Measurements from ENCODE around the gene RP2.

Gene RP2

DNA sequence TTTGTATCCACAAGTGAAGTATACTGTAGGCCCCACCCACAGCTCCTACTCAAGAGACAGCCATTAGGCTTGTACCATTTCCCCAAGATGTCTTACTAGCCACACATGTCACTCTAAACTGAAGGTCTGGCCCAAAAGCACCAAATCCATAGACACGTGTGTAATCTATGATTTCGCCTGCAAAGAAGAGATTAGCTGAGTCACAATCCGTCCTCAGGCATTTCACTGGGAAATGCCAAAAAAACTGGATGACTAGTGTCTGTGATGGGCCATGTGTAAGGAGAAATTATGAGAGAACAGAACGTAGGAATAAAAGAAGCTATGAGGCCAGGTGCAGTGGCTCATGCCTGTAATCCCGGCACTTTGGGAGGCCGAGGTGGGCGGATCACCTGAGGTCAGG is 21.9 kb upstream of the RP2 start:
- Histone ChIP-seq H3K79me2 (ENCODE audit: control insufficient read depth, insufficient read depth, low read length, unreplicated experiment) (no peaks in the 10 kb centered on the region), H3K36me3 (ENCODE audit: insufficient read depth, low read length) (no peaks in the 10 kb centered on the region), H3K4me1 (ENCODE audit: control insufficient read depth, insufficient read depth, low read length, unreplicated experiment) (no peaks in the 10 kb centered on the region), H3K27ac (ENCODE audit: low read depth, low read length) (no peak overlapping the region), H3K4me3 (ENCODE audit: low read depth, low read length) (no peak overlapping the region), H3K27me3 (ENCODE audit: insufficient read depth, low read length) (no peaks in the 10 kb centered on the region), H2AFZ (ENCODE audit: low read length, unreplicated experiment) (no peak overlapping the region)

DNA sequence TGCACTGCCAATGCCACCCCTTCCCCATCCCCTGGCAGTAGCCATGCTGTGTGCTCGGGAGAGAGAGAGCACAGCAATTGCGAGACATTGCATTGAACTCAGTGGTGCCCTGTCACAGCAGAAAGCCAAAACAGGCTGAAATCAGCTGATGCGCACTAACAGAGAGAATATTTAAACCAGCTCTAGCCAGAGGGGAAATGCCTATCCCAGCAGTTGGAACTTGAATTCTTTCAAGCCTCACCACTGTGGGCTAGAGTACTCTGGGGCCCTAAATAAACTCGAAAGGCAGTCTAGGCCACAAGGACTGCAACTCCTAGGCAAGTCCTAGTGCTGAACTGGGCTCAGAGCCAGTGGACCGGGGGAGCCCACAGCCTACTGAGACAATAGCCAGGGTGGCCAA is 17.7 kb upstream of the RP2 start:
- H3K27me3 ChIP-seq (ENCODE audit: insufficient read depth, low read length), result no peaks in the 10 kb centered on the region
- no peaks in the 10 kb centered on the region for H3K4me1 ChIP-seq (ENCODE audit: control insufficient read depth, insufficient read depth, low read length, unreplicated experiment)
- no peaks in the 10 kb centered on the region for H3K36me3 ChIP-seq (ENCODE audit: insufficient read depth, low read length)
- no peak overlapping the region for H3K4me3 ChIP-seq (ENCODE audit: low read depth, low read length)
- no peaks in the 10 kb centered on the region for H3K79me2 ChIP-seq (ENCODE audit: control insufficient read depth, insufficient read depth, low read length, unreplicated experiment)
- H3K27ac ChIP-seq (ENCODE audit: low read depth, low read length), result no peak overlapping the region
- H2AFZ ChIP-seq (ENCODE audit: low read length, unreplicated experiment), result no peak overlapping the region

DNA sequence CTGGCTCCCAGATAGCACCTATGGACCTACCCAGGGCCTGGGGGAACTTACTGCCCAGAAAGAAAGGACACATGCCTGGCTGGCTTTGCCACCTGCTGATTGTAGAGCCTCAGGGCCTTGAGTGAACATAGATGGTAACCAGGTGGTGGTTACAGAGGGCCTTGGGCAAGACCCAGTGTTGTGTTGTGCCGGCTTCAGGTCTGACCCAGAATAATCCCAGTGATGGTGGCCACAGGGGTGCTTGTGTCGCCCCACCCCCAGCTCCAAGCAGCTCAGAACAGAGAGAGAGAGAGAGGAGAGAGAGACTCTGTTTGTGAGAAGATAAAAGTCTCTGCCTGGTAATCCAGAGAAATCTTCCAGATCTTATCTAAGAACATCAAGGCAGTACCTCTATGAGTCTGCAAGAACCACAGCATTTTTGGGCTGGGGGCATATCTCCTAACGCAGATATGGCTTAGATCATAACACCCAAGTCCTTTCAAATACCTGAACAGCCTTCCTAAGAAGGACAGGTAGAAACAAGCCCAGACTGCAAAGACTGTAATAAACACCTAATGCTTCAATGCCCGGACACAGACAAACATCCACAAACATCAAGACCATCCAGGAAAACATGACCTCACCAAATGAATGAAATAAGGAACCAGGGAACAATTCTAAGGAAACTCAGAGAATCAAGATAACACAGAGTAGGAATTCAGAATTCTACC is 16.3 kb upstream of the RP2 start:
- Histone ChIP-seq H3K36me3 (ENCODE audit: insufficient read depth, low read length) (no peaks in the 10 kb centered on the region), H3K4me1 (ENCODE audit: control insufficient read depth, insufficient read depth, low read length, unreplicated experiment) (no peaks in the 10 kb centered on the region), H3K79me2 (ENCODE audit: control insufficient read depth, insufficient read depth, low read length, unreplicated experiment) (no peaks in the 10 kb centered on the region)

DNA sequence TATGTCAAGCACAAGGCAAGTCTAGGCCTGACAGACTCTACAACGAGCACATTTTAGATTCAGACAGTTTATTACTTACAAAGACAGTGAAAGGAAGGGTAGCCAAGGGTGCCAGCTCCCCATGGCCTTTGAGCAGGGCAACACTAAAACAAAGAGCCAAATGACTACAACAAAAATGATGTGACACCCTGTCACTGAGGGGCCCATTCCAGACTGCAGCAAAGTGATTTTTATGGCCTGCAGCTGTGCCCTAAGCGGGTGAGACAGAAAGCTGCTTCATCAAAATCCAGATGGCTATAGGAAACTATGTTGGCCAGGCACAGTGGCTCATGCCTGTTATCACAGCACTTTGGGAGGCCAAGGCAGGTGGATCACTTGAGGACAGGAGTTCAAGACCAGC is 13.4 kb upstream of the RP2 start:
- Histone ChIP-seq H3K36me3 (ENCODE audit: insufficient read depth, low read length) (no peaks in the 10 kb centered on the region), H3K4me3 (ENCODE audit: low read depth, low read length) (no peak overlapping the region), H3K79me2 (ENCODE audit: control insufficient read depth, insufficient read depth, low read length, unreplicated experiment) (no peaks in the 10 kb centered on the region), H2AFZ (ENCODE audit: low read length, unreplicated experiment) (no peak overlapping the region), H3K4me1 (ENCODE audit: control insufficient read depth, insufficient read depth, low read length, unreplicated experiment) (no peaks in the 10 kb centered on the region), H3K27ac (ENCODE audit: low read depth, low read length) (no peak overlapping the region), H3K27me3 (ENCODE audit: insufficient read depth, low read length) (no peaks in the 10 kb centered on the region)

More for the DNA sequence above, 16.3 kb upstream of the RP2 start:
- Histone ChIP-seq H3K27ac (ENCODE audit: low read depth, low read length) (no peak overlapping the region), H3K27me3 (ENCODE audit: insufficient read depth, low read length) (no peaks in the 10 kb centered on the region), H2AFZ (ENCODE audit: low read length, unreplicated experiment) (no peak overlapping the region), H3K4me3 (ENCODE audit: low read depth, low read length) (no peak overlapping the region)

DNA sequence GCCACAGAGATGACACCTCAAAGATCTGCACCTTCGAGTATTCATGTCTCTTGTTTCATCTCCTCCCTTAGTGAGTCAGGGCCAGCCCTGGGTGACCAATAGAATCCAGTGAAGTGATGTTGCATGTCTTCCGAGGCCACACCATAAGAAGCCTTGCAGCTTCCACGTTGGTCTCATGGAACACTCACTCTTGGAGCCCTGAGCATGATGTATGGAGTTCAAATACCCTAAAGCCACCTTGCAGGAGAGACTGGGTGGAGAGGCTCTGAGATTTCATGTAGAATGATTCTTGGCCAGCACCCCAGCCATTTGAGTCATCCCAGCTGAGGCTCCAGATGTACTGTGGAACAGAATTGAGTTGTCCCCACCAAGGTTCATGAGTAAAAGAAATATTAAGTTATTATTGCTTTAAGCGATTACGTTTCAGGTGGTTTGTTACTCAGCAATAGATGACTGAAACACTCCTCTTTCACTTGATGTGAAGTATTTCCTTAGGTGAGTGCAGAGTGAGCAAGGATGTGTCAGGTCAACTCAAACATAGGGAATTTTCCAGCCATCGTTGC is 5.0 kb upstream of the RP2 start:
- Histone ChIP-seq H3K27me3 (ENCODE audit: insufficient read depth, low read length) (no peaks in the 10 kb centered on the region), H3K4me1 (ENCODE audit: control insufficient read depth, insufficient read depth, low read length, unreplicated experiment) (no peaks in the 10 kb centered on the region), H2AFZ (ENCODE audit: low read length, unreplicated experiment) (no peak overlapping the region), H3K36me3 (ENCODE audit: insufficient read depth, low read length) (no peaks in the 10 kb centered on the region), H3K4me3 (ENCODE audit: low read depth, low read length) (no peak overlapping the region), H3K79me2 (ENCODE audit: control insufficient read depth, insufficient read depth, low read length, unreplicated experiment) (no peaks in the 10 kb centered on the region), H3K27ac (ENCODE audit: low read depth, low read length) (no peak overlapping the region)

DNA sequence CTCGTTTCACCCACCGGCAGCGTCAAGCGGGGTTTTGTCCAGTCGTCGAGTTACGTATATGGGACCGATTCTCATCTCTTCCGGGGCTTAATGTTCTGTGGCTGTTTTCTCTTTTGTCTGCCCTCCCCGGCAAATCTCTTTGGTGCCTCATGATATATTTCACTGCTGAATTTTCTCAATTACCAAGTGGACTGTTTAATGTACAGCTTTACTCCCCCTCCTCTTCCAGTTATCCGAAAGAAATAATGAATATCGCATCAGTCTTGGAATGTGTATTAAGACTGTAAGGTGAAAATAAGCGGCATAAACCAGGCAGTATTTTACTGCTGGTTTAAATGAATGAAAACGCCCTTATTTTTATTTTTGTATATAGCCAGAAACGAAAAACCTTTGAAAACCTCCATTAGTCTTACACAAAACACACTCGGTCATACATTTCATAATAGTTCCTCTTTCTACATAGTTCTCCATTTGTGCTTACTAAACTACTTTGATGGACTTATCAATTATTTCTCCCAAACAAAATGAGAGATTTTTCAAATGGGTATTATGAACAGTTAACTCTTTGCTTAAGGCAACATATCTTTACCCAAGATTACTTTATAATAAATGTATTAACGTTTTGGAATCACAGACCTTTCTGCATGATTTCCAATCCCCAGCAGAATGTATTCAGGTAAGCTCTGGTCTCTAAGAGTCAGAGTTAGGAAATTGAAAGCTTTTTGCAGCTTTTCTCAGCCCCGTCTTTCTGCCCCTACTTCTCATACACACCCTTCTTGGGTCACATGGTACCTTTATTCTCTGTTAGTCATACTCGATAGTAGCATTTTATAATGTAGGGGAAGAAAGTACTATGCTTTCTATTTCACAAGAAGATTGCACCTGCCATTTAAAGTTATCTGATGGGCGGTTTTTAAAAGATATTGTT is 979 bp downstream of the RP2 start:
- peaks cover 46% of the 10 kb centered on the region for H3K79me2 ChIP-seq (ENCODE audit: control insufficient read depth, insufficient read depth, low read length, unreplicated experiment)

DNA sequence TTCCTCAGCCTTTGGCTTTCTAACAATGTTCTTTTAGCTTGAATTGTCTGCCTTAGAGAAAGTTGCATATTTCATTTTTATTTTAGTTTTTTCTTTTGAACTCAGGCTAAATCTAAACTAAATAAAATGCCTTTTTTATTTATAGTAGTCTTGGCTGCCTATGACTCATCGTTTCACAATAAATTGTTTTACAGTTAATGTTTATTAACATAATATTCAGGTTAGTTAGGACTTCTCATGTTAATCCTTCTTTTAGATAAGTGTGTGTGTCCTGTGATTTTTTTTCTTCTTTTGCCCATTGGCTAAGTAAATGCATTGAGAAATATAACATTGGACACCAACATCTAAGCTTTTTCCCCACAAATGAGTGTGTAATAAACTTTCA is 1.6 kb downstream of the RP2 start:
- Histone ChIP-seq H3K4me3 (ENCODE audit: low read depth, low read length) (peak overlapping the region; percentile 87), H3K27me3 (ENCODE audit: insufficient read depth, low read length) (no peaks in the 10 kb centered on the region), H3K36me3 (ENCODE audit: insufficient read depth, low read length) (no peaks in the 10 kb centered on the region), H3K4me1 (ENCODE audit: control insufficient read depth, insufficient read depth, low read length, unreplicated experiment) (peaks cover 21% of the 10 kb centered on the region), H3K79me2 (ENCODE audit: control insufficient read depth, insufficient read depth, low read length, unreplicated experiment) (peaks cover 51% of the 10 kb centered on the region), H2AFZ (ENCODE audit: low read length, unreplicated experiment) (no peak overlapping the region), H3K27ac (ENCODE audit: low read depth, low read length) (peak overlapping the region; percentile 84)

More for the DNA sequence above, 979 bp downstream of the RP2 start:
- H3K27me3 ChIP-seq (ENCODE audit: insufficient read depth, low read length), result no peaks in the 10 kb centered on the region
- H3K4me1 ChIP-seq (ENCODE audit: control insufficient read depth, insufficient read depth, low read length, unreplicated experiment), result peaks cover 21% of the 10 kb centered on the region
- no peak overlapping the region for H2AFZ ChIP-seq (ENCODE audit: low read length, unreplicated experiment)
- peak overlapping the region; percentile 87 for H3K4me3 ChIP-seq (ENCODE audit: low read depth, low read length)
- no peaks in the 10 kb centered on the region for H3K36me3 ChIP-seq (ENCODE audit: insufficient read depth, low read length)
- H3K27ac ChIP-seq (ENCODE audit: low read depth, low read length), result peak overlapping the region; percentile 84

DNA sequence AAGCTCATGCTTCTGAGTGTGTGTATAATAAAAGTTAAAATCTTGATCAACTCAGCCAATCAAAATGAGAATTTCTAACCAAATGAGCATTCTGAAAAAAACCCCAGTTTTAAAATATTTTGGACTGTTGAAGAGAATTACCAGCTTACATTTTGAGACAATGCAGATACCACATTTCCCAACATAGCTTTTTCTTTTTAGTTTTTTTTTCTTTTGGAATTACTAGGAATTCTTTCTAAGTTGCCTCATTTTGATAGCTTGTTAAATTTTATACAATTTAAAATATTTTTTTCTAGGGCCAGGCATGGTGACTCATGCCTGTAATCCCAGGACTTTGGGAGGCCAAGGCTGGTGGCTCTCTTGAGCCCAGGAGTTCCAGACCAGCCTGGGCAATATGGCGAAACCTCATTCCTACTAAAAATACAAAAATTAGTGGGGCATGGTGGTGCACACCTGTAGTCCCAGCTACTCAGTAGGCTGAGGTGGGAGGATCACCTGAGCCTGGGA is 2.2 kb downstream of the RP2 start:
- H3K27me3 ChIP-seq (ENCODE audit: insufficient read depth, low read length), result no peaks in the 10 kb centered on the region
- H3K4me3 ChIP-seq (ENCODE audit: low read depth, low read length), result peak overlapping the region; percentile 87
- H3K36me3 ChIP-seq (ENCODE audit: insufficient read depth, low read length), result no peaks in the 10 kb centered on the region
- H3K79me2 ChIP-seq (ENCODE audit: control insufficient read depth, insufficient read depth, low read length, unreplicated experiment), result peaks cover 53% of the 10 kb centered on the region
- H3K4me1 ChIP-seq (ENCODE audit: control insufficient read depth, insufficient read depth, low read length, unreplicated experiment), result peaks cover 21% of the 10 kb centered on the region
- peak overlapping the region; percentile 84 for H3K27ac ChIP-seq (ENCODE audit: low read depth, low read length)
- H2AFZ ChIP-seq (ENCODE audit: low read length, unreplicated experiment), result no peak overlapping the region

DNA sequence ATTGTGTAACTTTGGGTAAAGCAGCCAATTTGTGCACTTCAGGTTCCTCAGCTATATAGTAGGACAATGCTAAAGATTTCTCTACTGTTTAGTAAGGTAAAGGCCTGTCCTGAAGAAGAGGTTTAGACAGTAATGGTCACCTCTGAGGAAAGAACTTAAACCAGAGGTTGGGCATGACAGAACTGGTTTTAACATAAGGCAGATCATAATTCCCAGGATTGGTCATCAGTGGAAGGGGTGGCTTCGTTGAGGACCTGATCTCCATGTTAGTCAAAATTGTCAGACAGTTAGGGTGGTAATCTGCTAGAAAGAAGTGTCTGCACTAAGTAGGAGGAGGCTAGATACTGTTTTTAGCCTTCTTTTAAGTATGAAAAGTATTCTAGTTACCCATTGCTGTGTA is 4.1 kb downstream of the RP2 start:
- H3K27ac ChIP-seq (ENCODE audit: low read depth, low read length), result peak overlapping the region; percentile 94
- H3K4me1 ChIP-seq (ENCODE audit: control insufficient read depth, insufficient read depth, low read length, unreplicated experiment), result peaks cover 21% of the 10 kb centered on the region
- H2AFZ ChIP-seq (ENCODE audit: low read length, unreplicated experiment), result no peak overlapping the region
- H3K4me3 ChIP-seq (ENCODE audit: low read depth, low read length), result no peak overlapping the region
- H3K36me3 ChIP-seq (ENCODE audit: insufficient read depth, low read length), result no peaks in the 10 kb centered on the region
- no peaks in the 10 kb centered on the region for H3K27me3 ChIP-seq (ENCODE audit: insufficient read depth, low read length)
- H3K79me2 ChIP-seq (ENCODE audit: control insufficient read depth, insufficient read depth, low read length, unreplicated experiment), result peaks cover 64% of the 10 kb centered on the region

DNA sequence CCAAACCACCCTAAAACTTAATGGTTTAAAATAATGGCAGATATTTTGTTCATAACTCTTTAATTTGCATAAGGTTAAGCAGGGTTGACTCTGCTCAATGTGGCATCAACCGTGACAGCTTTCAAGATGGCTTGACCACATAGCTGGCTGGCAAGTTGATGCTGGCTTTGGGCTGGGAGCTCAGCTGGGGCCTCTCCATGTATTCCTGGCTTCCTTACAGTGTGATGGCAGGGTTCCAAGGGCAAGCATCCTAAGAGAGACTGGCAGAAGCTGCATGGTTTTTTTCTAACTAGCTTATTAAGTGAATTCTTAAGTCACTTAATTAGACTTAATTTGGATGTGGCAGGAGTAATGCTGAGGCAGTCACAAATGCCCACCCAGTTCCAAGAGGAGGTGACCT is 4.5 kb downstream of the RP2 start:
- Histone ChIP-seq H3K27ac (ENCODE audit: low read depth, low read length) (peak overlapping the region; percentile 94; the same call in 1 of the 2 replicates), H3K4me1 (ENCODE audit: control insufficient read depth, insufficient read depth, low read length, unreplicated experiment) (peaks cover 21% of the 10 kb centered on the region), H2AFZ (ENCODE audit: low read length, unreplicated experiment) (no peak overlapping the region), H3K27me3 (ENCODE audit: insufficient read depth, low read length) (no peaks in the 10 kb centered on the region), H3K79me2 (ENCODE audit: control insufficient read depth, insufficient read depth, low read length, unreplicated experiment) (peaks cover 67% of the 10 kb centered on the region), H3K36me3 (ENCODE audit: insufficient read depth, low read length) (no peaks in the 10 kb centered on the region), H3K4me3 (ENCODE audit: low read depth, low read length) (no peak overlapping the region)
